Mesenchymal stem cell (in vitro differentiated cells and primary cell): ENCODE data around the gene PSORS1C1.

ENCODE experiments used
- DNase-seq: peaks from one replicate; pipeline ENCODE4 v3.0.0-alpha.2; 2013
- H2AFZ ChIP-seq: one replicate; pipeline ENCODE4 v1.6.1; 2013; ENCODE audit warnings: low read depth, mild to moderate bottlenecking, control low read depth, inconsistent platforms, low read length, moderate library complexity
- H2AK5ac ChIP-seq: 2 replicates; pipeline ENCODE4 v1.6.1; 2013; ENCODE audit warnings: low read length, moderate library complexity, mild to moderate bottlenecking, inconsistent platforms; ENCODE audit not compliant: severe bottlenecking
- H2BK120ac ChIP-seq: one replicate; pipeline ENCODE4 v1.6.1; 2013; ENCODE audit warnings: low read depth, mild to moderate bottlenecking, inconsistent platforms, low read length, moderate library complexity
- H2BK12ac ChIP-seq, 2 experiments: one replicate each; pipeline ENCODE4 v1.6.1; 2013; ENCODE audit warnings: inconsistent platforms in 2 of 2, low read length in 2 of 2, mild to moderate bottlenecking in 2 of 2, moderate library complexity in 2 of 2, control low read depth in 1 of 2
- H2BK15ac ChIP-seq: one replicate; pipeline ENCODE4 v1.6.1; 2013; ENCODE audit warnings: mild to moderate bottlenecking, low read depth, inconsistent platforms; ENCODE audit not compliant: poor library complexity, severe bottlenecking
- H2BK5ac ChIP-seq: 2 replicates; pipeline ENCODE4 v1.6.1; 2013; ENCODE audit warnings: low read depth, mild to moderate bottlenecking, low read length, control low read depth, inconsistent platforms; ENCODE audit not compliant: poor library complexity, severe bottlenecking
- H3K14ac ChIP-seq, 2 experiments: one replicate each; pipeline ENCODE4 v1.6.1; 2013; ENCODE audit warnings: inconsistent platforms in 2 of 2, low read length in 2 of 2, control low read depth in 1 of 2, mild to moderate bottlenecking in 1 of 2, moderate library complexity in 1 of 2
- H3K18ac ChIP-seq, 2 experiments: one replicate each; pipeline ENCODE4 v1.6.1; 2013; ENCODE audit warnings: inconsistent platforms in 2 of 2, low read length in 2 of 2, control low read depth in 1 of 2, low read depth in 1 of 2, mild to moderate bottlenecking in 1 of 2
- H3K23ac ChIP-seq, 2 experiments: one replicate each; pipeline ENCODE4 v1.6.1; 2013; ENCODE audit warnings: inconsistent platforms in 2 of 2, low read length in 2 of 2, mild to moderate bottlenecking in 2 of 2, moderate library complexity in 2 of 2, control low read depth in 1 of 2
- H3K27ac ChIP-seq: 2 replicates; pipeline ENCODE4 v1.5.1; 2013; ENCODE audit warnings: mild to moderate bottlenecking, moderate library complexity, low read length, control low read depth, inconsistent platforms; ENCODE audit not compliant: poor library complexity, severe bottlenecking
- H3K27me3 ChIP-seq, 2 experiments: 2 replicates each; pipeline versions ENCODE4 v1.6.1 to v1.7.0; 2013; ENCODE audit warnings: low read length in 2 of 2, mild to moderate bottlenecking in 2 of 2, moderate library complexity in 2 of 2, control low read depth in 1 of 2, inconsistent platforms in 1 of 2; ENCODE audit not compliant: control insufficient read depth in 1 of 2, insufficient read depth in 1 of 2
- H3K36me3 ChIP-seq, 2 experiments: 2 replicates each; pipeline versions ENCODE4 v1.6.1 to v1.7.0; 2013; ENCODE audit warnings: low read length in 2 of 2, control low read depth in 1 of 2, inconsistent platforms in 1 of 2, low read depth in 1 of 2, mild to moderate bottlenecking in 1 of 2; ENCODE audit not compliant: insufficient read depth in 2 of 2, control insufficient read depth in 1 of 2
- H3K4ac ChIP-seq, 2 experiments: one replicate each; pipeline ENCODE4 v1.6.1; 2013; ENCODE audit warnings: inconsistent platforms in 2 of 2, low read length in 2 of 2, mild to moderate bottlenecking in 2 of 2, moderate library complexity in 2 of 2, control low read depth in 1 of 2, low read depth in 1 of 2
- H3K4me1 ChIP-seq: 2 replicates; pipeline ENCODE4 v1.6.1; 2013; ENCODE audit warnings: low read depth, low read length, control low read depth; ENCODE audit not compliant: control insufficient read depth, insufficient read depth
- H3K4me2 ChIP-seq: 2 replicates; pipeline ENCODE4 v1.6.1; 2013; ENCODE audit warnings: low read length, mild to moderate bottlenecking, inconsistent platforms; ENCODE audit not compliant: poor library complexity, severe bottlenecking
- H3K4me3 ChIP-seq, 2 experiments: 2 replicates each; pipeline versions ENCODE4 v1.5.1 to v1.7.0; 2013; ENCODE audit warnings: low read length in 2 of 2, mild to moderate bottlenecking in 2 of 2, control low read depth in 1 of 2, low read depth in 1 of 2; ENCODE audit not compliant: insufficient read depth in 1 of 2
- H3K79me1 ChIP-seq: replicated peaks from 2 replicates; pipeline ENCODE4 v1.6.1; 2013; ENCODE audit warnings: mild to moderate bottlenecking, control low read depth, low read length, inconsistent platforms; ENCODE audit not compliant: poor library complexity, severe bottlenecking
- H3K9ac ChIP-seq: 2 replicates; pipeline ENCODE4 v1.7.0; 2013; ENCODE audit warnings: mild to moderate bottlenecking, low read length, moderate library complexity
- H3K9me3 ChIP-seq: 2 replicates; pipeline ENCODE4 v1.7.0; 2013; ENCODE audit warnings: mild to moderate bottlenecking, low read length; ENCODE audit not compliant: control insufficient read depth
- H4K8ac ChIP-seq: one replicate; pipeline ENCODE4 v1.6.1; 2013; ENCODE audit warnings: inconsistent platforms, mild to moderate bottlenecking, low read length, moderate library complexity
- H4K91ac ChIP-seq: one replicate; pipeline ENCODE4 v1.6.1; 2013; ENCODE audit warnings: mild to moderate bottlenecking, low read length, inconsistent platforms
- WGBS: methylation state at CpG from one replicate; pipeline ENCODE4 v1.1.7; 2013; ENCODE audit warnings: mixed read lengths; 5-methylcytosine and 5-hydroxymethylcytosine counted together

Gene PSORS1C1

DNA sequence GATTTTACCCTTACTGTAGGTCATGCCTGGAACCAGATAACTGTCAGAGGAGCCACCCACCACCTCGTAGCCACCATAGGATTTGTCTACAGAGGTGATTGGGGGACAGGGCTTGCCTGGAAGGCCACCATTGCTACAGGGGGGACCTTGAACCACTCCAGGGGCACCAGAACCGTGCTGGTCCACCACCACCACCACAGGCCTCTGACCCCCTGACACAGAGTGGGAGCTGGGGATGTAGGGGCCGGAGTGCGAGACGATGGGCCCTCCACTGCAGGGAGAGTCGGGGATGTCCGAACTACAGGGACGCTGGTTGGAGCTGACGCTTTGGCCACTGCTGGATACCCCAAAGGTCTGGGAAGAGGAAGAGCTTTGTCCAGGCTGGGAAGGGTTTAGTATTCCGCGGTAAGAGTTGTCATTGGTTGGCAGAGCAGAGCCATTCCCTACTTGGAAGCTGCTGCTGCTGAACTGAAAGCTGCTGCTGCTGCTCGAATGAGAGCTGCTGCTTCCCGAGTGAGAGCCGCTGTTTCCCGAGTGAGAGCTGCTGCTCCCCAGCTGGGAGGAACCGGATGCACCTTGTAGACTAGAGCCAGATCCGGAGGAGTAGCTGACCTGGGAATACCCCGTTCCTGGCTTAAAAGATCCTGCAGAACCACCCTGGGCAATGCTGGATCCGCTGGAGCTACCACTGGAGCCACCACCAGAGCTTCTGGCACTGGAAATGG is 2.2 kb downstream of the PSORS1C1 start:
- Histone ChIP-seq H3K9me3 (no peaks in the 10 kb centered on the region), H2AK5ac (peak overlapping the region; percentile 18), H2AFZ (no peak overlapping the region), H3K14ac (no peak overlapping the region), H3K4ac (no peak overlapping the region), H2BK12ac (peak overlapping the region in 1 of 2 experiments; percentile 21), H3K23ac (no peak overlapping the region), H3K27me3 (peaks cover 0 to under 1% of the 10 kb centered on the region in 2 experiments), H3K9ac (peak overlapping the region; percentile 68), H3K4me3 (peak overlapping the region in 1 of 2 experiments; percentile 74), H3K79me1 (peaks cover 22% of the 10 kb centered on the region), H4K8ac (no peak overlapping the region), H3K4me1 (peaks cover 23% of the 10 kb centered on the region), H3K27ac (no peak overlapping the region), H3K4me2 (no peak overlapping the region), H3K36me3 (peaks cover 0 to 12% of the 10 kb centered on the region in 2 experiments), H2BK5ac (no peak overlapping the region), H2BK15ac (peak overlapping the region; percentile 44), H2BK120ac (no peak overlapping the region), H3K18ac (no peak overlapping the region), H4K91ac (no peak overlapping the region)
- DNase-seq = no peak
- 94% methylated on average over 18 of the region's 19 CpGs for WGBS

DNA sequence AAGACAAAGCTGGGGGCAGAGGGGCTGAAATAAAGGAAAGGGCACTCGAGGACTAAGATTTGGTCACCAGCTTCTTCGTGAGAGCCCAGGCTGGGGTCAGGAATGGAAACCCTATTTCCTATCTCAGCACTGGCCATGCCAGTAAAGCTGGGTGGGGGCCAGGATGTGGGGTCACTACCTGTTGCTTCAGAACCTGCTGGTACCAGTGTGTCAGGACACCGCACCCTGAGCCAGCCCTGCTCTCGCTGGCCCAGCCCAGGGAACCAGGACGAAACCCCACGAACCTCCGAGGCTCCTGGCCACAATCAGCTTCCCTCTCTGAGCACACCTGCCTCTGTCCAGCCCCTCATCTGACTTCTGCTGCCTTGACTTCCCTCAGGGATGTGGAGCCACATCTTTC is 3.6 kb downstream of the PSORS1C1 start:
- H3K4me3 ChIP-seq = no peak overlapping the region
- peaks cover 27% of the 10 kb centered on the region for H3K4me1 ChIP-seq
- no peak overlapping the region for H2BK12ac ChIP-seq
- no peak overlapping the region for H2BK120ac ChIP-seq
- H3K4me2 ChIP-seq = no peak overlapping the region
- no peak overlapping the region for H2BK5ac ChIP-seq
- H4K8ac ChIP-seq = no peak overlapping the region
- no peak overlapping the region for H3K4ac ChIP-seq
- no peak overlapping the region for H3K27ac ChIP-seq
- 93% methylated on average over 7 of the region's 7 CpGs for WGBS
- H4K91ac ChIP-seq = no peak overlapping the region
- DNase-seq = no peak
- no peak overlapping the region for H2BK15ac ChIP-seq
- no peak overlapping the region for H3K9ac ChIP-seq
- H3K18ac ChIP-seq = no peak overlapping the region
- peaks cover 0 to 6% of the 10 kb centered on the region in 2 experiments for H3K27me3 ChIP-seq
- H3K79me1 ChIP-seq = peaks cover 22% of the 10 kb centered on the region
- H2AFZ ChIP-seq = no peak overlapping the region
- no peak overlapping the region for H3K14ac ChIP-seq
- no peaks in the 10 kb centered on the region for H3K9me3 ChIP-seq
- H3K36me3 ChIP-seq = peaks cover 0 to 12% of the 10 kb centered on the region in 2 experiments
- peak overlapping the region; percentile 23 for H2AK5ac ChIP-seq
- H3K23ac ChIP-seq = no peak overlapping the region

DNA sequence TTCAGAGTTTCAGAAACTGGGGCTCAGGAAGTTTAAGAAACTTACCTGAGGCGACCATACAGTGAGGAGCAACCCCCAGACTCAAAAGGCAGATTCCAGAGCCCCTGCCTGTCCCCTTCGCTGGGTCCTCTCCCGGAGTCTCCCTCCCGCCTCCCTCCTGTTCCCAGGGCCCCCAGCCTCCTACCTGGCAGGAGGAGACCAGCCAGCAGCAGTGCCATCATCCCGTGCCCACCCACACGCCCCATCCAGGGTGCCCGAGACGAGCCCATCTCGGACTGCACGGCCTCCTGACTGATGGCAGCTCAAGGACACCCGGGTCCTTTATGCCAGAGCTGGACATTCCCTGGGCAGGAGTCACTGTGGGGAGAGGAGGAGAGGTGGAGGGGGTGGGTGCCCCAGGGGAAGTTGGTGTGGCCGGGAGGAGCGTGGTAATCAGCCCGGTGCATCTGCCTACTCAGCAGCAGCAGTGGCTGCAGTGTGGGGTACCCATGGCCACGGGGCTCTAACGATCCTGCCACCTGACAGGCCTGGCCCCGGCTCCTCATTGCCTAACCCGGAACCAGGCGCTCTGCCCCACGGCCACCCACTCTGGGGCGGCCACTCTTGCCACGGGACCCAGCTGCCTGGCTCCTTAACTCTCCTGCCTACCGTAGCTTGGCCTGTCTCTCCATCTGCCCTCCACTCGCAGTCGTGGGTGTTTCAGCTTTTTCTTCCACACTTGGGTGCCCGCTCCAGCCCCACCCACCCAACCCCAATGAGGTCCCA is 5.7 kb downstream of the PSORS1C1 start, which contains the start of gene CDSN:
Gene CDSN, minus strand, starts transcription at position 296 of the 765 bp plus-strand sequence. Its CDS starts 27 bp downstream, at position 269.
- no peak within 1 kb of the TSS for H4K8ac ChIP-seq
- no peak within 1 kb of the TSS for H3K18ac ChIP-seq
- H4K91ac ChIP-seq = no peak within 1 kb of the TSS
- H3K36me3 ChIP-seq = peaks cover 0 to 12% of the 10 kb centered on the region in 2 experiments
- no peak within 1 kb of the TSS for H2BK120ac ChIP-seq
- H3K9ac ChIP-seq = no peak within 1 kb of the TSS
- peaks cover 30% of the 10 kb centered on the region for H3K4me1 ChIP-seq
- H2AK5ac ChIP-seq = no peak within 1 kb of the TSS
- H3K14ac ChIP-seq = no peak within 1 kb of the TSS
- peaks cover 19% of the 10 kb centered on the region for H3K79me1 ChIP-seq
- H3K4me3 ChIP-seq = no peak within 1 kb of the TSS
- no peak within 1 kb of the TSS for H2BK12ac ChIP-seq
- 92% methylated on average over 26 of the region's 26 CpGs for WGBS
- DNase-seq = no peak
- H3K9me3 ChIP-seq = no peaks in the 10 kb centered on the region
- H3K4me2 ChIP-seq = no peak within 1 kb of the TSS
- H3K4ac ChIP-seq = no peak within 1 kb of the TSS
- H3K27ac ChIP-seq = no peak within 1 kb of the TSS
- H2BK15ac ChIP-seq = no peak within 1 kb of the TSS
- H3K23ac ChIP-seq = no peak within 1 kb of the TSS
- peaks cover 0 to 9% of the 10 kb centered on the region in 2 experiments for H3K27me3 ChIP-seq
- H2BK5ac ChIP-seq = no peak within 1 kb of the TSS
- no peak within 1 kb of the TSS for H2AFZ ChIP-seq

DNA sequence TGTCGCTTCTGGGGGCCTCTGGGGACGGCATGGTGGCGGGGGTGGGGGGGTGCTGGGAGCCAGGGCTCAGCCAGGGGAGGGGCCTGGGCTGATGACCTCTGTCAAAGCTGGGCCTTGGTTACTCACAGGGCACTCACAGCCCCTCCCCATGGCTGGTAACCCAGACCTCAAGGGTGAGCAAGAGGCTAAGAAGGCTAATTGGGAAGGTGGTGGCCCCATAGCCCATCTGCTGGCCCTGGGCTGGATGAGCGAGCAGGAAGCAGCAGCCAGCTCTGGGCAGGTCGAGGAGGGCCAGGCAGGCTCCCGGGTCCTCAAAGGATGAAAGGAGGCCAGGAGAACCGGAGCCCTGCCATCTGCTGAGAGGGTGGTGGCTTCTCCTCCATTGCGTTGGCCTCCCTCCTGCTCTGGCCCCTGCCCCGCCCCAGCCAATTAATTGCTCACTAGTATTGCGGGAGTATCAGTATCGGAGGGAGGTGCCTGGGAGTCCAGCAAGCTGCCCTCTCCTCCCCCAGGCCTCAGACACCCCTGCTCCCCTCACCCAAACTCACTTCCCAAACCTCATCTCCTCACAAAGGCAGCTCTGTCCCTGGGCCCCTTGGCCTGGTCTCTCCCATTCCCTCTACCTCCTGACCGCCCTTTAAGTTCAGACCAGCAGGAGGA is 6.7 kb downstream of the PSORS1C1 start:
- no peak overlapping the region for H2BK5ac ChIP-seq
- H2AFZ ChIP-seq = no peak overlapping the region
- H3K27ac ChIP-seq = no peak overlapping the region
- H3K79me1 ChIP-seq = peaks cover 11% of the 10 kb centered on the region
- H3K14ac ChIP-seq = no peak overlapping the region
- H2BK120ac ChIP-seq = no peak overlapping the region
- peak overlapping the region in 1 of 2 experiments; percentile 4 for H2BK12ac ChIP-seq
- no peak overlapping the region for H3K9ac ChIP-seq
- no peak overlapping the region for H4K8ac ChIP-seq
- DNase-seq = no peak
- H4K91ac ChIP-seq = no peak overlapping the region
- WGBS = 94% methylated on average over 12 of the region's 12 CpGs
- H3K36me3 ChIP-seq = peaks cover 0 to 14% of the 10 kb centered on the region in 2 experiments
- no peak overlapping the region for H2BK15ac ChIP-seq
- H3K4ac ChIP-seq = no peak overlapping the region
- no peaks in the 10 kb centered on the region for H3K9me3 ChIP-seq
- H3K18ac ChIP-seq = no peak overlapping the region
- H3K23ac ChIP-seq = no peak overlapping the region
- no peak overlapping the region for H3K4me3 ChIP-seq
- H3K27me3 ChIP-seq = peaks cover 0 to 9% of the 10 kb centered on the region in 2 experiments
- H3K4me1 ChIP-seq = peaks cover 35% of the 10 kb centered on the region
- H3K4me2 ChIP-seq = no peak overlapping the region
- H2AK5ac ChIP-seq = peak overlapping the region; percentile 95
